Endothelial cell of umbilical vein (primary cell): Measurements from ENCODE around the gene FMN2. TPM values are rescaled to one million over a fixed set of nuclear protein-coding genes. Genes with fewer than 3 reads are reported as not detected.

Experiments
- BruUV-seq: library from RNA; stranded (reverse); fragments of 400-500 nt; replicated peaks from 2 replicates; lab custom pipeline; 2021; lab: Mats Ljungman, UMichigan
- CTCF ChIA-PET: fragments of 300-600, 350-600 bp; sonication (Branson Sonifier 250); formaldehyde crosslinking; loops from one replicate; lab custom pipeline; 2021; ENCODE audit warnings: antibody characterized with exemption, inconsistent platforms; lab: Charles Lee
- POLR2A ChIA-PET: fragments of 300-600, 350-600 bp; sonication (Branson Sonifier 250); formaldehyde crosslinking; loops from one replicate; lab custom pipeline; 2021; ENCODE audit warnings: antibody characterized with exemption, inconsistent platforms; lab: Charles Lee
- DNase-seq: peaks from one replicate; pipeline ENCODE4 v3.0.0-alpha.2; 2011; ENCODE audit warnings: low read depth, low spot score
- FAIRE-seq: peaks from 2 replicates; lab custom pipeline; 2011; peaks lifted over from hg19 to GRCh38; lab: Jason Lieb, UNC
- H2AFZ ChIP-seq: 2 replicates; pipeline ENCODE4 v1.6.0; 2012; ENCODE audit warnings: low read depth, low read length, control low read depth, inconsistent platforms
- H3K27ac ChIP-seq: 2 replicates; pipeline ENCODE4 v1.5.1; 2011; ENCODE audit warnings: low read depth, mild to moderate bottlenecking, control low read depth, low read length, moderate library complexity; ENCODE audit not compliant: insufficient read depth
- H3K27me3 ChIP-seq, 2 experiments: 2 replicates each; pipeline versions ENCODE4 v1.6.0 to v1.6.1; 2011; ENCODE audit warnings: low read length in 2 of 2, mixed read lengths in 1 of 2; ENCODE audit not compliant: control insufficient read depth in 2 of 2, insufficient read depth in 2 of 2
- H3K36me3 ChIP-seq, 2 experiments: 2 replicates in 1 of 2; 3 replicates in 1 of 2; pipeline ENCODE4 v1.5.1; 2011; ENCODE audit warnings: low read length in 2 of 2, mild to moderate bottlenecking in 1 of 2, moderate library complexity in 1 of 2; ENCODE audit not compliant: control insufficient read depth in 2 of 2, insufficient read depth in 2 of 2; ENCODE audit errors: extremely low read depth in 1 of 2
- H3K4me1 ChIP-seq: 3 replicates; pipeline ENCODE4 v1.5.1; 2011; ENCODE audit warnings: mild to moderate bottlenecking, low read length; ENCODE audit not compliant: control insufficient read depth, insufficient read depth; ENCODE audit errors: extremely low read depth
- H3K4me2 ChIP-seq: 2 replicates; pipeline ENCODE4 v1.6.1; 2011; ENCODE audit warnings: low read length, control low read depth, mixed read lengths; ENCODE audit not compliant: insufficient read depth
- H3K4me3 ChIP-seq, 3 experiments: fragments of 200-600 bp in 1 of 3; sonication (generic), shearing (Covaris generic) in 1 of 3; replicated peaks in 1 of 3; 2 replicates each; pipeline ENCODE4 v1.5.1; 2011 to 2016; ENCODE audit warnings: control low read depth in 3 of 3, low read length in 3 of 3, mild to moderate bottlenecking in 2 of 3, inconsistent platforms in 1 of 3, low read depth in 1 of 3, moderate library complexity in 1 of 3; ENCODE audit not compliant: insufficient read depth in 1 of 3
- H3K79me2 ChIP-seq: 2 replicates; pipeline ENCODE4 v1.6.0; 2012; ENCODE audit warnings: low read length, inconsistent platforms; ENCODE audit not compliant: control insufficient read depth, insufficient read depth
- H3K9ac ChIP-seq: replicated peaks from 2 replicates; pipeline ENCODE3; 2011; ENCODE audit warnings: low read length, control low read depth; ENCODE audit not compliant: insufficient read depth; ENCODE audit errors: extremely low read depth
- H3K9me1 ChIP-seq: replicated peaks from 3 replicates; pipeline ENCODE4 v1.6.0; 2011; ENCODE audit warnings: mild to moderate bottlenecking, low read length; ENCODE audit not compliant: control insufficient read depth, insufficient read depth; ENCODE audit errors: extremely low read depth
- H3K9me3 ChIP-seq: replicated peaks from 2 replicates; pipeline ENCODE4 v1.5.1; 2012; ENCODE audit warnings: low read length, inconsistent platforms; ENCODE audit not compliant: control insufficient read depth, insufficient read depth
- H4K20me1 ChIP-seq: replicated peaks from 2 replicates; pipeline ENCODE3; 2011; ENCODE audit warnings: mild to moderate bottlenecking, low read length; ENCODE audit not compliant: control insufficient read depth, insufficient read depth; ENCODE audit errors: extremely low read depth
- EZH2 ChIP-seq: IDR thresholded peaks from 2 replicates; pipeline ENCODE4 v1.6.1; 2012; ENCODE audit warnings: borderline replicate concordance, low read depth, mild to moderate bottlenecking, moderate library complexity, low read length, inconsistent platforms; ENCODE audit not compliant: severe bottlenecking
- FOS ChIP-seq: IDR thresholded peaks from 2 replicates; pipeline ENCODE4 v1.6.1; 2011; ENCODE audit warnings: mild to moderate bottlenecking, low read length, moderate library complexity, borderline replicate concordance; ENCODE audit not compliant: insufficient read depth
- GATA2 ChIP-seq: IDR thresholded peaks from 2 replicates; pipeline ENCODE4 v1.7.0; 2011; ENCODE audit warnings: low read depth, mild to moderate bottlenecking, moderate library complexity, mixed read lengths, low read length; ENCODE audit not compliant: insufficient read length, insufficient read depth
- JUN ChIP-seq: IDR thresholded peaks from 2 replicates; pipeline ENCODE4 v1.6.1; 2011; ENCODE audit warnings: borderline replicate concordance, low read depth; ENCODE audit not compliant: insufficient read length, insufficient read depth
- MYC ChIP-seq: IDR thresholded peaks from one replicate; pipeline ENCODE4 v1.6.1; 2011; ENCODE audit warnings: mild to moderate bottlenecking, low read depth, low read length
- POLR2A ChIP-seq: IDR thresholded peaks from 2 replicates; pipeline ENCODE4 v1.6.1; 2012; ENCODE audit warnings: low read depth, mild to moderate bottlenecking, control low read depth, low read length
- POLR2AphosphoS5 ChIP-seq: IDR thresholded peaks from 2 replicates; pipeline ENCODE4 v1.6.1; 2012; ENCODE audit warnings: low read depth, mild to moderate bottlenecking, control low read depth, low read length, moderate library complexity; ENCODE audit not compliant: insufficient read depth
- dilution Hi-C: fragments of 300-500 bp; cut with MboI; formaldehyde crosslinking; loops from one replicate; pipeline ENCODE4 v1.15.0; 2019; ENCODE audit warnings: low sequenced_read_pairs; ENCODE audit not compliant: extremely low pct_ligation_motif_present
- intact Hi-C: fragments of 100-400 bp; cut with micrococcal nuclease; formaldehyde crosslinking; loops from one replicate; pipeline ENCODE4 v1.10.0; 2022
- polyA plus RNA-seq, 4 experiments: library from polyadenylated mRNA; depleted of rRNA in 3 of 4; stranded (reverse) in 3 of 4; unstranded in 1 of 4; fragments of >200 nt; gene quantifications; 2 replicates each; pipeline versions ENCODE4 v1.2.1 to v1.2.3, GENCODE V29; 2011 to 2012; ENCODE audit warnings: missing spikeins in 1 of 4
- total RNA-seq: library from RNA; stranded (reverse); gene quantifications from 2 replicates; pipeline ENCODE4 v1.2.3, GENCODE V29; 2021
- TF ChIP-seq, protein P1 (sequence below), 2 donors: IDR thresholded peaks; 1 replicate in 1 of 2; 2 replicates in 1 of 2; pipeline ENCODE4 v1.5.1; 2011; ENCODE audit warnings: low read length in 2 of 2, mild to moderate bottlenecking in 2 of 2, moderate library complexity in 2 of 2, control low read depth in 1 of 2, inconsistent platforms in 1 of 2, low read depth in 1 of 2; ENCODE audit not compliant: insufficient read depth in 1 of 2; ENCODE audit errors: extremely low read depth in 1 of 2
- TF ChIP-seq, protein P2 (sequence below): IDR thresholded peaks from 2 replicates; pipeline ENCODE4 v1.6.1; 2011; ENCODE audit not compliant: insufficient read depth, insufficient read length

The FMN2 gene
- total and polyA plus RNA-seq, 2 donors (not counting 3 experiments of a cell fraction or from before 2014, with no cell fraction given): not detected

DNA sequence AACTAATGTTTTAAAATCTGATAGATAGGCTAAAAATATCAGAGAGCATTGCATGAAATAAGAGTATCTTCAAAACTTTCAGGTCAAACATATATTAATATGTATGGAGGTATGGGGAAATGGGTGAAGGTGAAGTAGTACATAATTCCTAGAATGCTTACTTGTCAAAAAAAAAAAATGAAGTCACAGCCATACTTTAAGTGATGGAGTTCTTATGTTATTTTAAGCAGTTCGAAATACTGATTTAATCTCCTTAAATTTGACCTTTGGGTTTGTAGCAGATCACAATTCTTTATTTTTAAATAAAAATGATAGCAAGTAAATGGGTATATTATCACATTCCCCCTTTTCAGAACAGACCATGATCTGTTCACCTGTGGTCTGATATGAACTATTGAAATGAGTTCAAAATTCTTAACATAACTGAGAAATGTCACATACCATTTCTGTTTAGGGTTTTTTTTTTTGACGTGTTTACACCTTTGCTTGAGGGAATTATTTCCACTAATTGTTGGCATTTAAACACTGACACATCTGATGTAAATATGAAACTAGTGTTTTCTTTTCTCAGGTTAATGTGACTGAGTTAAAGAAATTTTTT is 300.1 kb downstream of the FMN2 start:
- BruUV-seq: no TSS peak
- Histone ChIP-seq H3K36me3 (no peaks in the 10 kb centered on the region), H3K4me3 (no peak overlapping the region), H3K4me2 (no peak overlapping the region), H3K27me3 (no peaks in the 10 kb centered on the region), H3K9me1 (no peaks in the 10 kb centered on the region), H3K9ac (no peak overlapping the region), H3K27ac (no peak overlapping the region), H2AFZ (no peak overlapping the region), H3K9me3 (no peaks in the 10 kb centered on the region), H3K4me1 (no peaks in the 10 kb centered on the region), H4K20me1 (no peaks in the 10 kb centered on the region), H3K79me2 (no peaks in the 10 kb centered on the region)
- ChIA-PET CTCF (no interaction called here), POLR2A (no interaction called here)
- TF ChIP-seq, protein P1, sequence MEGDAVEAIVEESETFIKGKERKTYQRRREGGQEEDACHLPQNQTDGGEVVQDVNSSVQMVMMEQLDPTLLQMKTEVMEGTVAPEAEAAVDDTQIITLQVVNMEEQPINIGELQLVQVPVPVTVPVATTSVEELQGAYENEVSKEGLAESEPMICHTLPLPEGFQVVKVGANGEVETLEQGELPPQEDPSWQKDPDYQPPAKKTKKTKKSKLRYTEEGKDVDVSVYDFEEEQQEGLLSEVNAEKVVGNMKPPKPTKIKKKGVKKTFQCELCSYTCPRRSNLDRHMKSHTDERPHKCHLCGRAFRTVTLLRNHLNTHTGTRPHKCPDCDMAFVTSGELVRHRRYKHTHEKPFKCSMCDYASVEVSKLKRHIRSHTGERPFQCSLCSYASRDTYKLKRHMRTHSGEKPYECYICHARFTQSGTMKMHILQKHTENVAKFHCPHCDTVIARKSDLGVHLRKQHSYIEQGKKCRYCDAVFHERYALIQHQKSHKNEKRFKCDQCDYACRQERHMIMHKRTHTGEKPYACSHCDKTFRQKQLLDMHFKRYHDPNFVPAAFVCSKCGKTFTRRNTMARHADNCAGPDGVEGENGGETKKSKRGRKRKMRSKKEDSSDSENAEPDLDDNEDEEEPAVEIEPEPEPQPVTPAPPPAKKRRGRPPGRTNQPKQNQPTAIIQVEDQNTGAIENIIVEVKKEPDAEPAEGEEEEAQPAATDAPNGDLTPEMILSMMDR (IDR thresholded peaks at IDR 0.05; ENCODE audit: extremely low read depth in 1 of 2, insufficient read depth in 1 of 2, low read depth in 1 of 2, low read length in 2 of 2): no peak
- no peak for TF ChIP-seq FOS
- TF ChIP-seq POLR2A: no peak
- TF ChIP-seq POLR2AphosphoS5: no peak
- no peak for TF ChIP-seq JUN
- TF ChIP-seq GATA2: no peak
- TF ChIP-seq MYC: no peak
- TF ChIP-seq EZH2: no peak
- TF ChIP-seq, protein P2, sequence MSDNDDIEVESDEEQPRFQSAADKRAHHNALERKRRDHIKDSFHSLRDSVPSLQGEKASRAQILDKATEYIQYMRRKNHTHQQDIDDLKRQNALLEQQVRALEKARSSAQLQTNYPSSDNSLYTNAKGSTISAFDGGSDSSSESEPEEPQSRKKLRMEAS: no peak
- no peak for FAIRE-seq
- dilution Hi-C loops: no loop called here
- no peak for DNase-seq
- intact Hi-C loops: no loop called here
